ENCODE results near the gene MGAT5. TPM values are rescaled to one million over a fixed set of nuclear protein-coding genes. Genes with fewer than 3 reads are reported as not detected.

MGAT5 gene
- total RNA-seq, 2 experiments from 2014 or later: 60.8 to 68.0 TPM

DNA sequence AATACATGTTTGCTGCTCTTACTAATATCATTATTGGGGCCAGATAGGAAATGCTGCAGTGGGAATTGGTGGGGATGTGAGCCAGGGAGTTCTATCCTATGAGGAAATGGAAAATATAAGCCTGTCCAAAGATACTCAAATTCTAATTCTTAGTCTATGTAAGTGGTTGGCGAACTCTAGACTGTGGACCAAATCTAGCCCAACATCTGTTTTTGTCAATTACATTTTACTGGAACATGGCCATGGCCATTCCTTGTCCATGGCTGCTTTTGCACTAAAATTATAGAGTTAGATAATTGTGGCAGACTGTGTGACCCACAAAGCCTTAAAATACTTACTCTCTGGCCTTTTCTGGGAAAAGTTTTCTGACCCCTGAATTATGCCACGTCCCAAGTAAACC, 113.3 kb downstream of the MGAT5 start:
- H2AFZ ChIP-seq (ENCODE audit: low read length): no peak overlapping the region
- intact Hi-C loops (cut with micrococcal nuclease; ENCODE audit: unreplicated experiment): loop anchor here (5.0 kb wide), 1 partner anchor 115 kb away; the partner anchor contains the start of gene MGAT5
- POLR2A ChIA-PET: interaction anchor here (0.6 to 1.3 kb wide), 3 partner anchors 17 to 104 kb away, joined by 3 read pairs; no protein-coding TSS in a partner anchor
- no peak for TF ChIP-seq EZH2phosphoT487 (IDR thresholded peaks at IDR 0.05; ENCODE audit: borderline replicate concordance, low read depth, low read length)
- TF ChIP-seq, protein P1, sequence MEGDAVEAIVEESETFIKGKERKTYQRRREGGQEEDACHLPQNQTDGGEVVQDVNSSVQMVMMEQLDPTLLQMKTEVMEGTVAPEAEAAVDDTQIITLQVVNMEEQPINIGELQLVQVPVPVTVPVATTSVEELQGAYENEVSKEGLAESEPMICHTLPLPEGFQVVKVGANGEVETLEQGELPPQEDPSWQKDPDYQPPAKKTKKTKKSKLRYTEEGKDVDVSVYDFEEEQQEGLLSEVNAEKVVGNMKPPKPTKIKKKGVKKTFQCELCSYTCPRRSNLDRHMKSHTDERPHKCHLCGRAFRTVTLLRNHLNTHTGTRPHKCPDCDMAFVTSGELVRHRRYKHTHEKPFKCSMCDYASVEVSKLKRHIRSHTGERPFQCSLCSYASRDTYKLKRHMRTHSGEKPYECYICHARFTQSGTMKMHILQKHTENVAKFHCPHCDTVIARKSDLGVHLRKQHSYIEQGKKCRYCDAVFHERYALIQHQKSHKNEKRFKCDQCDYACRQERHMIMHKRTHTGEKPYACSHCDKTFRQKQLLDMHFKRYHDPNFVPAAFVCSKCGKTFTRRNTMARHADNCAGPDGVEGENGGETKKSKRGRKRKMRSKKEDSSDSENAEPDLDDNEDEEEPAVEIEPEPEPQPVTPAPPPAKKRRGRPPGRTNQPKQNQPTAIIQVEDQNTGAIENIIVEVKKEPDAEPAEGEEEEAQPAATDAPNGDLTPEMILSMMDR (conservative IDR thresholded peaks at IDR 0.05; ENCODE audit: low read length): no peak
- no peak overlapping the region for H3K4me3 ChIP-seq (ENCODE audit: low read depth, low read length, poor library complexity, severe bottlenecking)
- no peaks in the 10 kb centered on the region for H3K9me2 ChIP-seq (ENCODE audit: insufficient read depth, low read length)
- no peaks in the 10 kb centered on the region for H4K20me1 ChIP-seq (ENCODE audit: insufficient read depth, low read length)
- DNase-seq (ENCODE audit: low spot score): no peak
- H3K36me3 ChIP-seq (ENCODE audit: insufficient read depth, low read length): peaks cover 71% of the 10 kb centered on the region
- H3K9me3 ChIP-seq (ENCODE audit: low read length): no peaks in the 10 kb centered on the region
- no peak overlapping the region for H3K27ac ChIP-seq (ENCODE audit: low read depth, low read length, poor library complexity, severe bottlenecking)
- CTCF ChIA-PET (ENCODE audit: unreplicated experiment): no interaction called here
- no TSS peak for BruUV-seq (replicated peaks)
- H3K4me1 ChIP-seq (ENCODE audit: insufficient read depth, low read length, poor library complexity, severe bottlenecking): peaks cover 29% of the 10 kb centered on the region
- no peak overlapping the region for H3K4me2 ChIP-seq (ENCODE audit: low read length)
- no peaks in the 10 kb centered on the region for H3K79me2 ChIP-seq (ENCODE audit: insufficient read depth, low read depth, low read length)

DNA sequence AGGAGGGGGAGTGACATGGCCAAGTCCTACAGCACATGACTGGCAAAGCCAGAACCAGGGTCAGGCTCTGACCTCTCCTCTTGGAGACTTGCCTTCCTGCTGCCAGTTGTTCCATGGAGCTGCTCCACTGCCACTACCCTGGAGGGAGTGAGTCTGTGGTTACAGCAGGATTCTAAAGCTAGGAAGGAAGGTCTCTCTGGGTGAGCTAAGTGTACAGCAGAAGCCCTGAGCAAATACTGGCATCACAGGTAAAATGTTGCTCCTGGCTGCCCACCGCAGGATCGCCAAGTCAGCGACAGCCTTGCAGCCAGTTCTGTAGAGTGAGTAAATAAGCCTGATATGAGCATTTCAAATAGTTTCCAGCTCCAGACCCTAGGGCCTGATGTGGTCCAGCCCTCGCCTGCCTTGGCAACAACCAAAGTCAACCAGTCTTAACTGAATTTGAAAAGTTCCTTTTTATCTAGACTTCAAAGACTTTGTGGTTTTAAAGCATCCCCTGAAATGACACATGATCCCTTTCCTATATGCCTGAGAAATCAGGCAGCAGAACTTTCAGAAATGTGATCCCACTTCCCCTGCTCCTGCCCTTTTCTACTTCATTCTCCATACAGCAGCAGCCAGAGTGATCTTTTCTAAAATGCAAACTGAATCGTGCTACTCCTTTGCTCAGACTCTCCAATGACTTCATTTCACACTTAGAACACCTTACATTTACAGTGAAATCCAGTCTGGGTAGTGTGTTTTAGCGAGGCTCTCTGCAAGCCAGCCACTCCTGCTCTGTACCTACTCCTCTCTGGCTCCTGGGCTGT, 114.3 kb downstream of the MGAT5 start:
- H4K20me1 ChIP-seq (ENCODE audit: insufficient read depth, low read length): no peaks in the 10 kb centered on the region
- POLR2A ChIA-PET: interaction anchor here (0.7 to 1.3 kb wide), 4 partner anchors 9 to 45 kb away, joined by 3 to 5 read pairs (median 4); no protein-coding TSS in a partner anchor
- intact Hi-C loops (cut with micrococcal nuclease; ENCODE audit: unreplicated experiment): loop anchor here (5.0 kb wide), 1 partner anchor 116 kb away; the partner anchor contains the start of gene MGAT5
- peaks cover 29% of the 10 kb centered on the region for H3K4me1 ChIP-seq (ENCODE audit: insufficient read depth, low read length, poor library complexity, severe bottlenecking)
- CTCF ChIA-PET (ENCODE audit: unreplicated experiment): no interaction called here
- peak; percentile 24 for DNase-seq (ENCODE audit: low spot score)
- peak overlapping the region; percentile 37 for H3K27ac ChIP-seq (ENCODE audit: low read depth, low read length, poor library complexity, severe bottlenecking)
- no peak for TF ChIP-seq EZH2phosphoT487 (IDR thresholded peaks at IDR 0.05; ENCODE audit: borderline replicate concordance, low read depth, low read length)
- TF ChIP-seq, protein P1 (conservative IDR thresholded peaks at IDR 0.05; ENCODE audit: low read length): no peak
- BruUV-seq (replicated peaks): no TSS peak
- peak overlapping the region; percentile 50 for H3K4me2 ChIP-seq (ENCODE audit: low read length)
- peaks cover 64% of the 10 kb centered on the region for H3K36me3 ChIP-seq (ENCODE audit: insufficient read depth, low read length)
- H3K9me3 ChIP-seq (ENCODE audit: low read length): no peaks in the 10 kb centered on the region
- no peak overlapping the region for H2AFZ ChIP-seq (ENCODE audit: low read length)
- H3K9me2 ChIP-seq (ENCODE audit: insufficient read depth, low read length): no peaks in the 10 kb centered on the region
- H3K4me3 ChIP-seq (ENCODE audit: low read depth, low read length, poor library complexity, severe bottlenecking): no peak overlapping the region
- H3K79me2 ChIP-seq (ENCODE audit: insufficient read depth, low read depth, low read length): no peaks in the 10 kb centered on the region
